ENCODE results near the gene TTC21A. TPM values are rescaled to one million over a fixed set of nuclear protein-coding genes. Genes with fewer than 3 reads are reported as not detected.

TTC21A gene
- total RNA-seq, 2 donors from 2014 or later = 6.7 to 46.5 TPM

DNA sequence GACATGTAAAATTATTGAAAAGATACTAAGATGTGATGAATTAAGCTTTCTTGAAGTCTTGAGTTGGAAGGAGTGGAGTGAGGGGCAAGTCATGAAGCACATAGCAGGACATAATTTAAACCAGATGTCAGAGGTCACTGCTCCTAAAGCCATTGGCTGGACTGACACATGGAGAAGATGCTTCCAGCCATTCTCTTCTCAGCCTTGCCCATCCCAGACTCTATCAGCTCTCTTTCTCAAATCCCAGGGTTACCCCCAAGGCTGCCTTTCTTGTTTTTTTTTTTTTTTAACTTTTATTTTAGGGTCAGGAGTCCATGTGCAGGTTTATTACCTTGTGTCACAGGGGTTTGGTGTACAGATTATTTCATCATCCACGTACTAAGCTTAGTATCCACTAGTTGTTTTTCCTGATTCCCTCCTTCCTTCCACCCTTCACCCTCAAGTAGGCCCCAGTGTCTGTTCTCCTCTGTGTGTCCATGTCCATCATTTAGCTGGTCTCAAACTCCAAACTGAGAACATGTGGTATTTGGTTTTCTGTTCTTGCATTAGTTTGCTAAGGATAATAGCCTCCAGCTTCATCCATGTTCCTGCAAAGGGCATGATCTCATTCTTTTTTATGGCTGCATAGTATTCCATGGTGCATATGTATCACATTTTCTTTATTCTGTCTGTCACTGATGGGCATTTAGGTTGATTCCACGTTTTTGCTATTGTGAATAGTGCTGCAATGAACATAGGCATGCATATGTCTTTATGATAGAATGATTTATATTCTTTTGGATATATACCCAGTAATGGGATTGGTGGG, 66.0 kb downstream of the TTC21A start:
- 55 to 58% methylated on average over 2 of the region's 2 CpGs for WGBS, 2 donors
- H3K27me3 ChIP-seq = no peaks in the 10 kb centered on the region
- peaks cover 18% of the 10 kb centered on the region for H3K4me1 ChIP-seq
- H3K27ac ChIP-seq = no peak overlapping the region
- ATAC-seq (no peak), DNase-seq (no peak)
- H3K9me3 ChIP-seq = no peaks in the 10 kb centered on the region
- H3K36me3 ChIP-seq (replicated peaks in 1 of 2; ENCODE audit: insufficient read depth in 1 of 2, low read depth in 2 of 2) = no peaks in the 10 kb centered on the region
- TF ChIP-seq, protein P1, sequence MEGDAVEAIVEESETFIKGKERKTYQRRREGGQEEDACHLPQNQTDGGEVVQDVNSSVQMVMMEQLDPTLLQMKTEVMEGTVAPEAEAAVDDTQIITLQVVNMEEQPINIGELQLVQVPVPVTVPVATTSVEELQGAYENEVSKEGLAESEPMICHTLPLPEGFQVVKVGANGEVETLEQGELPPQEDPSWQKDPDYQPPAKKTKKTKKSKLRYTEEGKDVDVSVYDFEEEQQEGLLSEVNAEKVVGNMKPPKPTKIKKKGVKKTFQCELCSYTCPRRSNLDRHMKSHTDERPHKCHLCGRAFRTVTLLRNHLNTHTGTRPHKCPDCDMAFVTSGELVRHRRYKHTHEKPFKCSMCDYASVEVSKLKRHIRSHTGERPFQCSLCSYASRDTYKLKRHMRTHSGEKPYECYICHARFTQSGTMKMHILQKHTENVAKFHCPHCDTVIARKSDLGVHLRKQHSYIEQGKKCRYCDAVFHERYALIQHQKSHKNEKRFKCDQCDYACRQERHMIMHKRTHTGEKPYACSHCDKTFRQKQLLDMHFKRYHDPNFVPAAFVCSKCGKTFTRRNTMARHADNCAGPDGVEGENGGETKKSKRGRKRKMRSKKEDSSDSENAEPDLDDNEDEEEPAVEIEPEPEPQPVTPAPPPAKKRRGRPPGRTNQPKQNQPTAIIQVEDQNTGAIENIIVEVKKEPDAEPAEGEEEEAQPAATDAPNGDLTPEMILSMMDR (IDR thresholded peaks at IDR 0.05) = no peak
- TF ChIP-seq POLR2A (IDR thresholded peaks at IDR 0.05) = no peak
- intact Hi-C loops (cut with DNase I) = no loop called here
- no peak overlapping the region for H3K4me3 ChIP-seq

DNA sequence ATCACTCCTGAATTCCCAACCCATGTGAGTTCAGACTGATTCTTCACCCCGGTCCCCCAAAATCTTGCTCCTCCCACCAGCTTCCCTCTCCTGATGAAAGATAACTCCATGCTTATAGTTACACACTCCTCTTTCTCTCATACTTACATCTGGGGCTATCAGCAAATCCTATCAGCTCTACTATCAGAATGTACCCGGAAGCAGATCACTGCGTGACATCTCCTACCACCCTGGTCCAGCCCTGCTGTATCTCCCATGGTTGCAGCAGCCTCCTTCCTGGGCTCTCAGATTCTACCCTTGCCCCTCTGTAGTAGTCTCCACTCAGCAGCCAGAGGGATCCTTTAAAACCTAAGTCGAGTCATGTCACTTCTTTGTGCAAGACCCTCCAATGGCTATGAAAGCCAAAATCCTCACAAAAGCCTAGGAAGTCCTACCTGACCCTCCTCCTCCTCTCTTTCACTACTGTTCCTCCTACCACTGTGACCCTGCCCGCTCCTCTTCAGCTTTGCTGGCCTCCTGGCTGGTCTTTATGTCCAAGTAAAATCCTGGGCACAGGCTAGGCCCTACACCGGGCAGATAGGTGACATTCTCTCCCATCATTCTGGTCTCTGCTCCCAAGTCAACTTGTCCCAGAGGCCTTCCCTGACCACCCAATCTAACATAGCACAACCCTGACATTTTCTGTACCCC, 68.7 kb downstream of the TTC21A start:
- no peaks in the 10 kb centered on the region for H3K9me3 ChIP-seq
- H3K36me3 ChIP-seq (replicated peaks in 1 of 2; ENCODE audit: insufficient read depth in 1 of 2, low read depth in 2 of 2) = no peaks in the 10 kb centered on the region
- H3K4me3 ChIP-seq = no peak overlapping the region
- H3K4me1 ChIP-seq = peaks cover 43% of the 10 kb centered on the region
- 82 to 85% methylated on average over 6 of the region's 6 CpGs for WGBS, 2 donors
- intact Hi-C loops (cut with DNase I) = no loop called here
- no peaks in the 10 kb centered on the region for H3K27me3 ChIP-seq
- H3K27ac ChIP-seq = peak overlapping the region; percentile 92 to 97 (median 94)
- TF ChIP-seq, protein P1 (IDR thresholded peaks at IDR 0.05) = no peak
- no peak for TF ChIP-seq POLR2A (IDR thresholded peaks at IDR 0.05)
- DNase-seq = no peak
- no peak for ATAC-seq

DNA sequence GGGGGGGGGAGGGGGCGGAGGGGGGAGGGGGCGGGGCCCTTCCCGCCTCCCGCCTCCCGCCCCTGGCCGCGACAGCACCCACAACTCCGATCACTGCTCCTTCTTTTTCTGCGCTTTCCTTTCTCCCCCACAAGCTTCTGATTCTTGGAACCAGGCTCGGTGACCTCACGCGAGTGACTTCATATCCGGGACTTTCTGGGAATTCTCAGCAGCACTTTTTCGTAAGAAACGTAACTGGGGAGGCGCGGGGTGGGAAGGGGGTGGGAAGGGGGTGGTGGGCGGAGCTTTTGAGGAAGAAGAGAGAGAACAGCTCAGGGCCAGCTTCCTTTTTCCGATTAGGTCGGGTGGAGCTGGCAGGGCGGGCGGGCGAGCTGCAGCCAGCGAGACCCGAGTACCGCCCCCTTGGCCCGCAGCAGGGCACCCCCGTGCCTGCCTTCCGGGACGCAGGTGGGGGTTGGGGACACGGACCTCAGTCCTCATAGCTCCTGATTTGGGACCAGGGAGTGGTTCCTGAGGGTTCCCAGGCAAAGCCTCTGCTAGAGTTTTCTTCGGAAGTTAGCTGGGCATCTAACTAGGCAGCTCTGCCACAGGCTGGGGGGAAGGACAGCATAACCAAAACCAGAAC, 70.3 kb downstream of the TTC21A start:
- intact Hi-C loops (cut with DNase I) = no loop called here
- 0 to 1% methylated on average over 17 to 24 of the region's 32 CpGs for WGBS, 2 donors
- Histone ChIP-seq H3K27me3 (no peaks in the 10 kb centered on the region), H3K4me3 (no peak overlapping the region), H3K27ac (peak overlapping the region; percentile 92 to 97 (median 94)), H3K36me3 (replicated peaks in 1 of 2; ENCODE audit: insufficient read depth in 1 of 2, low read depth in 2 of 2) (no peaks in the 10 kb centered on the region), H3K9me3 (no peaks in the 10 kb centered on the region), H3K4me1 (peaks cover 58% of the 10 kb centered on the region)
- ATAC-seq (peak; percentile 69), DNase-seq (peak; percentile 90 to 93 (median 92))
- TF ChIP-seq, protein P1 (IDR thresholded peaks at IDR 0.05) = peak in 1 of 7 experiments; percentile 2
- TF ChIP-seq POLR2A (IDR thresholded peaks at IDR 0.05) = peak; percentile 56 to 88 (median 87)

DNA sequence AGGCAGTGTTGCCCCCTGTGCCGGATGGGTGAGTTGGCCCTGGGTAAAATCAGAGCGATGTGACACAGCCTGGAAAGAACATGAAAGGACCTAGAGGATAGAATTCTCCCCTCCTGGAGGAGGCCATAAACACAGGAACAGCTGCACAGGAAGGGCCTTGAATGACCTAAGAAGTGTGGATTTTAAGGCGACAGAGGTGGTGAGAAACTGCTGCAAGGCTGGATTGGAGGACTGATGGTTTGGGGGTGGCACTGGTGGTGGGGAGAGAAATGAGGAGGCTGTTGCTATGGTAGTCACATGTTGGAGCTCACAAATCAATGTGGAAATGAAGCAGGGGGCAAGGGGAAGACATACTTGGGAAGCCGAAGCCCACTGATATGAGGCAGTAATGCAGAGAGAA, 71.1 kb downstream of the TTC21A start:
- Histone ChIP-seq H3K36me3 (replicated peaks in 1 of 2; ENCODE audit: insufficient read depth in 1 of 2, low read depth in 2 of 2) (no peaks in the 10 kb centered on the region), H3K27me3 (no peaks in the 10 kb centered on the region), H3K4me1 (peaks cover 61% of the 10 kb centered on the region), H3K9me3 (no peaks in the 10 kb centered on the region), H3K4me3 (no peak overlapping the region), H3K27ac (peak overlapping the region in 3 of 4 donors; percentile 92 to 97 (median 95))
- intact Hi-C loops (cut with DNase I) = no loop called here
- 67 to 69% methylated on average over 4 of the region's 4 CpGs for WGBS, 2 donors
- ATAC-seq (no peak), DNase-seq (no peak)
- no peak for TF ChIP-seq POLR2A (IDR thresholded peaks at IDR 0.05)
- TF ChIP-seq, protein P1 (IDR thresholded peaks at IDR 0.05) = no peak
